ENCODE results near the gene UFC1. TPM values are rescaled to one million over a fixed set of nuclear protein-coding genes. Genes with fewer than 3 reads are reported as not detected.
A peak's percentile ranks its signal among the peaks of the same experiment; 100 is the strongest.

The UFC1 gene
- total and polyA plus RNA-seq, 2 of the 13 experiments (the other 11 are each of a cell fraction or from before 2014, with no cell fraction given) = 72.8 to 85.2 TPM

GRCh38 chr1:161117759-161118581 lies 35.8 kb upstream of the UFC1 start, which contains the start of the genes NIT1 and PFDN2 (continued):
- TF ChIP-seq, protein P1, sequence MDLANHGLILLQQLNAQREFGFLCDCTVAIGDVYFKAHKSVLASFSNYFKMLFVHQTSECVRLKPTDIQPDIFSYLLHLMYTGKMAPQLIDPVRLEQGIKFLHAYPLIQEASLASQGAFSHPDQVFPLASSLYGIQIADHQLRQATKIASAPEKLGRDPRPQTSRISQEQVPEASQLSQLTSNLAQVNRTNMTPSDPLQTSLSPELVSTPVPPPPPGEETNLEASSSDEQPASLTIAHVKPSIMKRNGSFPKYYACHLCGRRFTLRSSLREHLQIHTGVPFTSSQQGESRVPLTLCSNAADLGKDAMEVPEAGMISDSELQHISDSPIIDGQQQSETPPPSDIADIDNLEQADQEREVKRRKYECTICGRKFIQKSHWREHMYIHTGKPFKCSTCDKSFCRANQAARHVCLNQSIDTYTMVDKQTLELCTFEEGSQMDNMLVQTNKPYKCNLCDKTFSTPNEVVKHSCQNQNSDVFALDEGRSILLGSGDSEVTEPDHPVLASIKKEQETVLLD (CRISPR knock-in tag; IDR thresholded peaks at IDR 0.05; ENCODE audit: low read depth) = 0 out of 2 replicates have a peak, but pooled peaks have one; percentile 68
- TF ChIP-seq CREB1 (IDR thresholded peaks at IDR 0.05) = peak; percentile 84
- peak; percentile 96 for TF ChIP-seq CREB1 (CRISPR knock-in tag; IDR thresholded peaks at IDR 0.05)
- TF ChIP-seq FOXJ3 (CRISPR knock-in tag; IDR thresholded peaks at IDR 0.05; ENCODE audit: borderline replicate concordance) = peak; percentile 42; the same call in 1 of the 2 replicates

DNA sequence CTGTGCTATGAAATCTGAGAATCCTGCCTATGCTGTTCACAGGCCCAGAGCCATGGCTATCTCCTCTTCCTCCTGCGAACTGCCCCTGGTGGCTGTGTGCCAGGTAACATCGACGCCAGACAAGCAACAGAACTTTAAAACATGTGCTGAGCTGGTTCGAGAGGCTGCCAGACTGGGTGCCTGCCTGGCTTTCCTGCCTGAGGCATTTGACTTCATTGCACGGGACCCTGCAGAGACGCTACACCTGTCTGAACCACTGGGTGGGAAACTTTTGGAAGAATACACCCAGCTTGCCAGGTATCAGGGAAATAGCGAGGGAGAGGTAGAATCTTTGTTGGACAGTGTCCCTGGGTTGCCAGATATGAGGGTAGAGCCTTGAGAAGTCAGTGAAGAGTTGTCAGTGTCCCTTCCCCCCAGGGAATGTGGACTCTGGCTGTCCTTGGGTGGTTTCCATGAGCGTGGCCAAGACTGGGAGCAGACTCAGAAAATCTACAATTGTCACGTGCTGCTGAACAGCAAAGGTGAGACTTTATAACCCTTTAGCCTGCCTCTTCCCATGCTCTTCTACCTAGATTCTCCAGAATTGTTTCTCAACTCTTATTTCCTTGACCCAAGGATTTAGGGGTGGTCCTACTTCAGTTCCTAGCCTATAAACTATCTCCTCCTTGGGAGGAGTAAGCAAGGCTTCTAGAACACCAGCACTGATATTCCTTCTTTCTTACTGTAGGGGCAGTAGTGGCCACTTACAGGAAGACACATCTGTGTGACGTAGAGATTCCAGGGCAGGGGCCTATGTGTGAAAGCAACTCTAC lies 34.5 kb upstream of the UFC1 start:
- H3K4me2 ChIP-seq (ENCODE audit: low read depth, low read length) = peak overlapping the region; percentile 98
- ChIA-PET POLR2A (no interaction called here), CTCF (ENCODE audit: low intra/inter-chr PET ratio, low total read pairs) (no interaction called here)
- FAIRE-seq = peak; percentile 40
- WGBS (ENCODE audit: low lambda C conversion rate) = 57% methylated on average over 10 of the region's 10 CpGs
- H3K79me2 ChIP-seq (ENCODE audit: insufficient read depth, low read length) = peaks cover 50% of the 10 kb centered on the region
- ATAC-seq = peak; percentile 24
- intact Hi-C loops (cut with micrococcal nuclease; ENCODE audit: unreplicated experiment) = no loop called here
- H3K9ac ChIP-seq (ENCODE audit: insufficient read depth, low read depth, low read length) = peak overlapping the region; percentile 96
- H3K4me3 ChIP-seq (replicated peaks in 1 of 3; ENCODE audit: insufficient read depth in 1 of 3, low read depth in 2 of 3, low read length in 3 of 3) = peak overlapping the region; percentile 95 to 99 (median 96); a peak in 5 of 6 replicates
- BruUV-seq (replicated peaks) = no TSS peak
- no peaks in the 10 kb centered on the region; a peak in 1 of 5 replicates for H3K27me3 ChIP-seq (ENCODE audit: control insufficient read depth in 1 of 2, insufficient read depth in 2 of 2, low read length in 2 of 2)
- peak overlapping the region; percentile 88 for H3K27ac ChIP-seq (ENCODE audit: extremely low read length, insufficient read depth, low read length)
- H3K36me3 ChIP-seq (replicated peaks in 1 of 2; ENCODE audit: control insufficient read depth in 1 of 2, insufficient read depth in 2 of 2, low read length in 2 of 2) = peaks cover 18 to 46% of the 10 kb centered on the region in 2 experiments
- TF ChIP-seq POLR2AphosphoS5 (IDR thresholded peaks at IDR 0.05; ENCODE audit: low read depth, low read length) = no peak
- TF ChIP-seq, protein P2, sequence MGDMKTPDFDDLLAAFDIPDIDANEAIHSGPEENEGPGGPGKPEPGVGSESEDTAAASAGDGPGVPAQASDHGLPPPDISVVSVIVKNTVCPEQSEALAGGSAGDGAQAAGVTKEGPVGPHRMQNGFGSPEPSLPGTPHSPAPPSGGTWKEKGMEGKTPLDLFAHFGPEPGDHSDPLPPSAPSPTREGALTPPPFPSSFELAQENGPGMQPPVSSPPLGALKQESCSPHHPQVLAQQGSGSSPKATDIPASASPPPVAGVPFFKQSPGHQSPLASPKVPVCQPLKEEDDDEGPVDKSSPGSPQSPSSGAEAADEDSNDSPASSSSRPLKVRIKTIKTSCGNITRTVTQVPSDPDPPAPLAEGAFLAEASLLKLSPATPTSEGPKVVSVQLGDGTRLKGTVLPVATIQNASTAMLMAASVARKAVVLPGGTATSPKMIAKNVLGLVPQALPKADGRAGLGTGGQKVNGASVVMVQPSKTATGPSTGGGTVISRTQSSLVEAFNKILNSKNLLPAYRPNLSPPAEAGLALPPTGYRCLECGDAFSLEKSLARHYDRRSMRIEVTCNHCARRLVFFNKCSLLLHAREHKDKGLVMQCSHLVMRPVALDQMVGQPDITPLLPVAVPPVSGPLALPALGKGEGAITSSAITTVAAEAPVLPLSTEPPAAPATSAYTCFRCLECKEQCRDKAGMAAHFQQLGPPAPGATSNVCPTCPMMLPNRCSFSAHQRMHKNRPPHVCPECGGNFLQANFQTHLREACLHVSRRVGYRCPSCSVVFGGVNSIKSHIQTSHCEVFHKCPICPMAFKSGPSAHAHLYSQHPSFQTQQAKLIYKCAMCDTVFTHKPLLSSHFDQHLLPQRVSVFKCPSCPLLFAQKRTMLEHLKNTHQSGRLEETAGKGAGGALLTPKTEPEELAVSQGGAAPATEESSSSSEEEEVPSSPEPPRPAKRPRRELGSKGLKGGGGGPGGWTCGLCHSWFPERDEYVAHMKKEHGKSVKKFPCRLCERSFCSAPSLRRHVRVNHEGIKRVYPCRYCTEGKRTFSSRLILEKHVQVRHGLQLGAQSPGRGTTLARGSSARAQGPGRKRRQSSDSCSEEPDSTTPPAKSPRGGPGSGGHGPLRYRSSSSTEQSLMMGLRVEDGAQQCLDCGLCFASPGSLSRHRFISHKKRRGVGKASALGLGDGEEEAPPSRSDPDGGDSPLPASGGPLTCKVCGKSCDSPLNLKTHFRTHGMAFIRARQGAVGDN (CRISPR knock-in tag; IDR thresholded peaks at IDR 0.05) = peak; percentile 50
- no peak for TF ChIP-seq ETV6 (CRISPR knock-in tag; conservative IDR thresholded peaks at IDR 0.05)
- no peak for TF ChIP-seq GABPA (IDR thresholded peaks at IDR 0.05; ENCODE audit: low read depth, low read length)
- peak; percentile 15 for TF ChIP-seq GABPA (CRISPR knock-in tag; IDR thresholded peaks at IDR 0.05; ENCODE audit: low read depth)
- no peak for TF ChIP-seq ATRX (CRISPR knock-in tag; IDR thresholded peaks at IDR 0.05; ENCODE audit: borderline replicate concordance)
- TF ChIP-seq RAD21 (CRISPR knock-in tag; IDR thresholded peaks at IDR 0.05) = 0 out of 2 replicates have a peak, but pooled peaks have one; percentile 9
- peak; percentile 23; the same call in 1 of the 2 replicates for TF ChIP-seq KDM2A (CRISPR knock-in tag; IDR thresholded peaks at IDR 0.05; ENCODE audit: borderline replicate concordance, low read depth)
- TF ChIP-seq NAIF1 (CRISPR knock-in tag; IDR thresholded peaks at IDR 0.05; ENCODE audit: borderline replicate concordance) = no peak
- peak; percentile 33; the same call in 1 of the 2 replicates for TF ChIP-seq ZNF768 (CRISPR knock-in tag; IDR thresholded peaks at IDR 0.05)
- TF ChIP-seq DNMT1 (CRISPR knock-in tag; IDR thresholded peaks at IDR 0.05) = no peak
- TF ChIP-seq MYC (CRISPR knock-in tag; IDR thresholded peaks at IDR 0.05; ENCODE audit: borderline replicate concordance) = no peak
- no peaks in the 10 kb centered on the region for H3K9me3 ChIP-seq (ENCODE audit: low read length)
- H3K4me1 ChIP-seq (ENCODE audit: insufficient read depth, low read length) = peaks cover 44% of the 10 kb centered on the region
- no peak for DNase-seq (ENCODE audit: low spot score)
- no peak overlapping the region for H2AFZ ChIP-seq (ENCODE audit: low read length)
- H4K20me1 ChIP-seq (ENCODE audit: insufficient read depth, low read length) = peaks cover 4% of the 10 kb centered on the region; the same call in 1 of the 2 replicates
- in situ Hi-C loops (cut with HindIII; ENCODE audit: extremely low pct_ligation_motif_present, low pct_unique_long_range_greater_than_20kb) = no loop called here

Measured in HepG2 (cell line).